GM21515 (cell line): ENCODE results near the gene TM6SF1.
"Not testable (repeated sequence)": the region's sequence is repeated elsewhere in the genome, so short reads cannot be mapped to it uniquely, and the experiment has no call there.

ENCODE experiments used
- ATAC-seq: cut with Tn5 transposase; IDR thresholded peaks from one replicate; pipeline ENCODE4 v1.9.1; 2021; ENCODE audit not compliant: unreplicated experiment

The TM6SF1 gene

DNA sequence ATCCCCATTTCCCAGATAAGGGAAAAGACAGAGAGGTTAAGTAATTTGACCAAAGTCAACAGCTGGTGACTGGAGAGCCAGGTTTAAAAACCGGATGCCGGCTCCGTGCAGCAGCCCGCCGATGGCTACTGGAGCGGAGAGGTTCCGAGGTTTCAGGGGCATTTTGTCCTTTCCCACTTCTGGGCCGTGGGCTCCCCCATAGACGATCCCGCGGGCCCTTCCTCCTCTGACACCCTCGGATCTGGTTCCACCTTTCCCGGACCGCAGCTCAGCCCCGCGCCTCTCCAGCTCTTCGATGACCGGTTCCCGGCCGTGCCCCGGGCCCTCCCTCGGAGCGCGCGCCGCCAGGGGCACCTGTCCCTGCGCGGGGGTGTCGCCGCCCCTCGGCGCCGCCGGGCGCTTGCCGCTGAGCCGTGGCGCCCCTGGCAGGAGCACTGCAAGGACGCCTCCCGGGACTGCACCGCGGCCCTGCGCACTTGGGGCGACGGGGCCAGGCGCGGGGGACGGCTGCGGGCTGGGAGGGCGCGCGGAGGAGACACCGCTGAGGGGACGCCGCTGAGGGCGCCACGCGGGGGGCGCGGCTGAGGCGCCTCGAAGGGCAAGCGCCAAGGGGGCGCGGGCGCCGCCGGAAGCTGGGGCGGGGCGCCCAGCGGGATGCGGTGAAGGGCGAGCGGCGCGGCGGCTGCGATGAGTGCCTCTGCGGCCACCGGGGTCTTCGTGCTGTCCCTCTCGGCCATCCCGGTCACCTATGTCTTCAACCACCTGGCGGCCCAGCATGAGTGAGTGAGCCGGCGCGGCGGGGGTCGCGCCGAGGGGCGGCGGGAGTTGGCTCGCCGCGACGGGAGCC is at the start of gene TM6SF1:
TSS of gene TM6SF1 (plus strand) at position 652 of the 847 bp plus-strand sequence. CDS start at position 688, 36 bp downstream.
- no peak for ATAC-seq

DNA sequence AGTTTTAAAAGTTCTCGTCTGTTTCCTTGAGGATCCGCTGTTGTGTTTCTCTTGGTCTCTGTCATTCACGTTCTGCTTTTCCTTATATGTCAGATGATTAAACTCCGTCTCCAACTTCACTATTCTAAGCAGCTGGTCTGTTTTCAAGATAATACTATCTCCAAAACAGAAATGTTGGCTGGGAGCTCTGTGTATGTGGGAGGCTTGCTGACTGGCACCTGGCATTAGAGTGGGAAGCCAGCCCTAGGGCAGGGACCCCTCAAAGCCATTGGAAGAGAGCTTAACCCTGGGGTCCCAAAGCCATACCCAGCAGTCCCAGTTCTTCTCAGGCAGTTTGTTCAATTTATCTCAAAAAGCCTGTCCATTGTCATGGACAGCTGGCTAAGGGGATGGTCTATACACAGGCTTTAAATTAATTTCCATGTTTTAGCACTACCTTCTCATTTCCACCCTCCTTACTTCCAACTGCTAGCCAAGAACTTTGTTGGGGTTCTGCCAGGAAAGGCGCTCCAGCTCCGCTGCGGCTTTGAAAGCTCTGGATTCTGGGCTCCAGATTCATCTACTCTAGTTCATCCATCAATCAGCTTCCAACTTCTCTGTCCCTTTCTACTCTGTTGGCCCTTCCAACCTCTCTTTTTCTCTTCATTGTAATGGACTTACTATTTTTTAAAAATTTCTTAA is 49.6 kb upstream of the TM6SF1 start:
- ATAC-seq, result no peak

DNA sequence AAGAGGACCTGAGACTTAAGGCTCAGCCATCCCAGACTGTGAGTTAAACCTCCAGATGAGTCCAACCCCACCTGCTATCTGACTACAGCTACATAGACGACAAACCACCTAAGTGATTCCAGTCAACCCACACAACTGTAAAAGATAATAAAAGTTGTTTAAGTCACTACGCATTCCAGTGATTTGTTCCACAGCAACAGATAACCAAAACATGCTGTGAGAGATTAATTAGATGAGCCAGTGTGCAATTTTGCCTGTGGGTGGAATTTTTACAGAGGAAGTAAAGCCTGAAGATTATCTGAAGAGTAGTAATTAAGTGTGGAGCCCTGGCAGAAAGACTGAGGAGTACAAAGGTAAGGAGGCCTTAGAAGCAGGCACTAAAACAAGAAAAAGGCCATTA is 45.8 kb upstream of the TM6SF1 start:
- ATAC-seq, result no peak

DNA sequence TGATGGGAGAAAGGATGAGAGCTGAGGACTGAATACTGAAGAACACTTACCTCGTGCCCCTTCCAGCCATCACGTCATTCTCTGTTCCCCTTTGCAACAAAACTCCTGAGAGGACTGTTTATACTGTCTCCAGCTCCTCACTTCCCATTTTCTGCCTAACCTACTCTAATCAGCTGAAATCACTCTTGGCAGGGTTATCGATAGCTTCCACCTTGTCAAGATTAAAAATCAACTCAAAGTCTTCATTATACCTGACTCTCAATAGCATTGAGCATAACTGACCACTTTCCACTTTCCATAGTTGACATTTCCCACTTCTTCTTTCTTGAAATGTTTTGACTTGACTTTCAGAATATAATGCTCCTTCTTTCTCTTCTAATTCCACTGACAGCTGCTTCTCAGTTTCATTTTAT is 44.7 kb upstream of the TM6SF1 start:
- no peak for ATAC-seq

DNA sequence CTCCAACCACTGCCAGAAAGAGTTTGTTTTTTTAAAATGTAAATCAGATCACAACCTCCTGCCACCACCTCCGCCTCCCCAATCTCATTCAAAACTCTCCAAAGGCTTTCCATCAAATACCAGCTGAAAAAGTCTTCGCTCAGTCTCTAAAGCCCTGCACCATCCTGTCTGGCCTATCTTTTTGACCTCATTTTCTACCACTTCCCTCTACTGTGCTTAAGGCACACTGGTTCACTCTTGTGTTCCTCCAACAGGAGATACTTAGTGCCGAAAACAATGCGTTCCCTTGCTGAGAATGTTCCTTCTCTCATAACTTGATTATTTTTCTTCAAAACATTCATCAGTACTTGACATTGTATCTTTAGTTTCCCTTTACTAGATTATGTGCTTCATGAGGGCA is 43.9 kb upstream of the TM6SF1 start:
- no peak for ATAC-seq

DNA sequence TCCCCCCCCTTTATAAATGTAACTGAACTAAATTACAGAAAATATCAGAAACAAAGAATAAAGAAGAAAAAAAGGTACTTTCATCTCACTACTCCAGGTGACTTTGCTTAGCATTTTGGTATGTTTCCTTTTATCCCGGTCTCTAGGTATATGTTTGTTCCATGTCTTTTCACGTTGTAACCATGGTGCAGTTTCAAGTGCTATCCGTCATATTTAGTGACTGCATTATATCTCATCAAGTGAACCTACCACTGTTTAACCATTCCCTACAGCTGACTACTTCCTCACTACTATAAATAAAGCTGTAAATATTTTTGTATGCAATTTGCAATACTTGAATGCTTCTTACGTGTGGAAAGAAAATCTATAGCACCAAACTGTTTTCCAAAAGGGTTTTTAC is 42.6 kb upstream of the TM6SF1 start:
- no peak for ATAC-seq

DNA sequence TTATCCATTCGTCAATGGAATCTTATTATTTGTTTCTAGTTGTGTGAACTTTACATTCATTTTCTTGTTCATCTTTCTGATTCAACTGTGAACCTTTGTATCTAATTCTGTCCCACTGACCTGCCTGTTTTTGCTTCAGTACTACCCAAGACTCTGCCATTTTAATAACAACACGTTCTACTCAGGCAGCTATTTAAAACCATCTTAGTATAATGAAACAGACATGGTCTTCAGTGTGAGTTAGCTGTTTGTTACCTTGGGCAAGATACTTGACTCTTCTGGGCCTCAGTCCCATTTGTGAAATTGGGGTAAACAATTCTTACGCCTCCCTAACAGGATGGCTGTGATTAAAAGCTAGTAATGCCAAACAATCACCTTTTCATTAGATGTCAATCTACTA is 42.0 kb upstream of the TM6SF1 start:
- ATAC-seq, result no peak

DNA sequence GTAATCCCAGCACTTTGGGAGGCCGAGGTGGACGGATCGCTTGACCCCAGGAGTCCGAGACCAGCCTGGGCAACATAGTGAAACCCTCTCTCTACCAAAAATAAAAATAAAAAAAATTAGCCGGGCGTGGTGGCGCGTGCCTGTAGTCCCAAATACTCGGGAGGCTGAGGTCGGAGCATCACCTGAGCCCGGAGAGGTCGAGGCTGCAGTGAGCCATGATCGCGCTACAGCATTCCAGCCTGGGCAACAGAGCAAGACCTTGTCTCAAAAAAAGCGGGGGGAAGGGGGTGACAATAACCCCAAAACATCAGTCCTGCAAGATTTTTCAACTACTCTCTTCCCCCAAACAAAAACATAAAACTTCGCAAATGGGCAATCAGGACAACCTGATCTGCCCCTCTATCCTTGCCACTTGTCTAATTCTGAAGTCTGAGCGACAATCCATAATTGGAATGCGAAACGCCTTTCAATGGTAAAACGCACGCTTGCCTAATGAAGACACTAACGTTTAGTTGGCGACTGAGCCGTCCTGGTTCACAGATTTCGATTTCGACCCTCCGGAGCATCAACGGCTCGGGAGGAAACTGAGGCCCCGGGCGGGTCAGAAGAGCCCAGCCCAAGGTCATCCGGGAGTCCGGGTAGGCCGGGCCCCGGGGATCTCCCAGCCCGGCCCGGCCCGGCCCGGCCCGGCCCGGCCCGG is 41.3 kb upstream of the TM6SF1 start:
- no peak for ATAC-seq

DNA sequence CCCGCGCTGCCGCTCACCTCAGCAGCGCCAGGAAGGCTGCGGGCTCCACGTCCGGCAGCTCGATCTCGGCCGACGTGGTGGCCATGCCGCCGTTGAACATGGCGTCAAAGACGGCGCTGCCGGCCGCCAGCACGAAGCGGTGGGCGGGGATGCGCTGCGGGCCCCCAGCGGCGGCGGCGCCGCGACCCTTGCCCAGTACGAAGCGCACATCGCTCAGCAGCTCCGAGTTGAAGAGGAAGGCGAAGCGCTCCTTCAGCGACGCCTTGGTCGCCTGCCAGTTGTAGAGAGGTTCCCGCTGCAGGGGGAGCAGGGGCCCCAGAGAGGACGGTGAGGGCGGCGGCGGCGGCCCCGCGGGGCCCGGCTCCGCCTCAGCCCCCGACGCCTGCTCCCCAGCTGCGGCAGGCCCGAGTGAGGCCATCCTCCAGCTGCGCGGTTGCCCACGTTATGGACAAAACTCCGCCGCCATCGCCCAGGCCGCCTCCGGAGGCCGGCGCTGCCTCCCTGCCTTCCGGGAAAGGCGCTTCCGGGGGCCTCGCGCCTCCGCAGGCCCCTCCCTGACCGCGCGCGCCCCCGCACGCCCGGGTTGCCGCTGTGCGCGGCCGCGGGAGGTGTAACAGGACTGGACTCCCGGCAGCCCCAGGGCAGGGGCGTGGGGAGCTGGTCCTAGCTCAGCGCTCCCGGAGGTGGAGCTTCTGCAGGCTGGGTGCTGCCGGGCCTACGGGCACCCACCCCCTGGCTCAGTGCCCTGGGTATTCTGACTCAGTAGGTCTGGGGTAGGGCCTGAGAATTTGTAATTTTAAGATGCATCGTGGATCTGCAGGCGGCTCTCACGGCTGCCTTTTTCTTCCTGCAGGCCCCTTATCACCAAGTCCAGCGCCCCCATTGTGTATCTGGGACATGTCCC is 40.5 kb upstream of the TM6SF1 start, which contains the start of gene BTBD1:
TSS of gene BTBD1 (minus strand) at position 519 of the 904 bp plus-strand sequence. CDS start at position 418, 101 bp downstream.
- peak; percentile 80 for ATAC-seq

DNA sequence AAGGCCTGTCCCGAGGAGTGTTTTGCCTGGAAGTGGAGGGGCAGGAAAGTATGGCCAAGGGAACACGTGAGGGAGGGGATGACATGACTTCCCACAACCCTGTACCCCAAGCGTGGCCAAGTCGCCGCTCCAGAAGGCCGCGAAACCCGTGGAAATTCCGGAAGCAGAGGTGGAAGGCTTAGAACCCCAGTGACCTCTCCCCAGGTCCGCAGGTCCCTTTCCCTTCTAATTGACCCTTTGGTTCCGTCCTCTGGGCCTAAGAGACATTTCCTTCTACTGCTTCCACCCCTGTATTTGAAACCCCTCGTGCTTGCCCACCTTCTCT is 39.8 kb upstream of the TM6SF1 start:
- no peak for ATAC-seq

DNA sequence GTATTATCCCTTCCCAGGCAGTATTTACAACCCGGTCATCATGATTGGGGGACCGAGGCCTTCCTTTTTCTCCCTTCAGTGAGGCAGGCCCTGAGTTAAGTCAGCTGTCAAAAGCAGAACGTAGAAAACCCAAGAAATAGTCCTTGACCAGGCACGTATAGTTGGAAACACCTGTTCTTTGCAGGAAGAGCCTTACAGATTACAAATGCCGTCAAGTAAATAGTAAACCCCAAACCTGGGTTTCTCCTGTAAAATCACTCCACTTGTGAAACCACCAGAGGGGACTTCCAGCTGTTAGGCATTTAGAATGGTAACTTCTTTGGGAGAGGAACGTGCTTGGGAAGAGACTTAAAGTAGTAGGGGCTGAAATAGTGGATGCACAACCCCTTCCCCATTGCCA is 39.4 kb upstream of the TM6SF1 start:
- ATAC-seq, result no peak

DNA sequence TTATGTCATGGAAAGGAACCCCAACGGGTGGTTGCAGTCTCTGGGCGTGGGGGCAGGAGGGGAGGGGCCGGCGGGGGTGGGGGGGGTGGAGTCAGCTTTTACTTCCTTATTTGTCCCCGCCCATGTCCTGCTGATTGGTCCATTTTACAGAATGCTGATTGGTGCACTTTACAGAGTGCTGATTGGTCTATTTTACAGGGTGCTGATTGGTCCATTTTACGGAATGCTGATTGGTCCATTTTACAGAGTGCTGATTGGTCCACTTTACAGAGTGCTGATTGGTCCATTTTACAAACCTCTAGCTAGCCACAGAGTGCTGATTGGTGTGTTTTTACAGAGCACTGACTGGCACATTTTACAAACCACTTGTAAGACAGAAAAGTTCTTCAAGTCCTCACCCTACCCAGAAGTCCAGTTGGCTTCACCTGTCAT is 38.2 kb upstream of the TM6SF1 start:
- not testable (repeated sequence) for ATAC-seq

DNA sequence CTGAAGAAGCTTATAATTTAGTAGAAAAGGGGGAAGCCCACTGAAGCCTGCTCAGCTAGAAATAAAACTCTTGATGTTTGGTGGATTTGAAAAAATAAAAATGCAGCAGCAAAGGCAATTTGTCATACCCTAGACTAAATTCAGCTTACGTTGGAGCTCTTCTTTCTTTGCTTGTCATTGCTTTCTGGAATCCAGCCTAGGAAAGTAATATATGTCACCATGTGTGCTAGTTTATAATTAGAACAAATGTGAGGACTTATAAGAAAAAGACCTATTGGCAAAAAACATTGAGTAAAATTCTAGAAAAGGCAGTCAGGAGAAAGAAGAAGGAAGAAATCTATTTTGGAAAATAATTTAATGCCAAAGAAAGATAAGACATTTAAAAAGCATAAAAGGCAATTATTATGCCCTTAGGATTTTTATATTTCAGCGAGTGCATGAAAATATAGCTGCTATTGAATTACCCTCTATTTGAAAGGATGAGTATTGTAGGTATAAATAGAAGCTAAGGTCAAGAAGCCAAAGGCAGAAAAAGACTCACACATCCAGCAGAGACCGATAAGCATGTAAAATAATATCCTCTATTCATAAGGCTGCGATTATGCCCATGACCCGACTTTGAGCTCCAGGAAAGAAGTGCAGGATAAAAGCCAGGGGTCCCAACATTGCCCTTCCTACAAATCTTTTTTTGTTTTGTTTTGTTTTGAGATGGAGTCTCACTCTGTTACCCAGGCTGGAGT is 29.8 kb upstream of the TM6SF1 start:
- no peak for ATAC-seq

DNA sequence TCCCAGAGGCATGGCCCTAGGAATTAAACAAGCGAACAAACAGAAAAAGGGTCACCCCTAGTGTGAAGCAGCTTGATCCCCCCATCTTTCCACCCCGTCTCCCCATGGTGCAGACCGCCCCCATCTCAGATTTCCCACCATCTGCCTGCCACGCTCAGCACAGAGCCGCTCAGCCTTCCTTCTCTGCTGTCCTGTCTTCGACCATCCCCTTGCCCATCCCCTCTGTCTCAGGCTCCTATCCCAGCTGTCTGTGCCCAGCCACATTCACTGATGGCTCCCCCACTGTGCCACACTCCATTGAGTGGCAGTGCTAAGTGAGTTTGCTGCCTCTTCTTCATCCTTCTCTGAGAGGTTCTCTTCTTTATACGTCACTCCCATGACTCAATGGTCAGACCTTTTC is 28.7 kb upstream of the TM6SF1 start:
- ATAC-seq, result no peak

DNA sequence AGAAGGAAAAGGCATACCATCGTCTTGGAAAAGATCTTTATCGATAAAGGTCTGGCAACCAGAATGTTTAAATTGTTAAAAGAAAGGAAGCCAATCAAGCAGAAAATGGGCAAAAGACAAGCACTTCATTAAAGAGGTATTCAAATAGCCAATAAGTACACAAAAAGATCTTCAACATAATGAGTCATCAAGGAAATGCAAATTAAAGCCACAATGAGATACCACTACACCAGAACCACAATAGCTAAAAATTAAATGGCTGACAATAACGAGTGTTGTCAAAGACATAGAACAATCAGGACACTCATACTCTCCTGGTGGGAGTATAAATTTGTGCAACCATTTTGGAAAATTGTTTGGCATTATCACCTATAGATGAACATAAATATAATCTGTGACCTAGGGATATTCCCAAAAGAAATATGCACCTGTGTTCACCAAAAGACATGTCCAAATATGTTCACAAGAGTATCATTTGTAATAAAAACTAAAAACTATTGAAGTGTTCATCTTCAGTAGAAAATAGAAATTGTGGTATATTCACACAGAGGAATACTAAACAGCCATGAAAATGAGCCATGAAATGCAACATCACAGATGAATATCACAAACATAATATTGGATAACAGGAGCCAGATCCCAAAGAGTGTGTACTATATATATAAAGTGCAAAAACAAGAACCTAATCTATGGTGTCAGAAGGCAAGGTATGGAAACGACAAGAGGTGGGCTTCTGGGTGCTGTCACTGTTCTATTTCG is 26.0 kb upstream of the TM6SF1 start:
- ATAC-seq, result no peak

DNA sequence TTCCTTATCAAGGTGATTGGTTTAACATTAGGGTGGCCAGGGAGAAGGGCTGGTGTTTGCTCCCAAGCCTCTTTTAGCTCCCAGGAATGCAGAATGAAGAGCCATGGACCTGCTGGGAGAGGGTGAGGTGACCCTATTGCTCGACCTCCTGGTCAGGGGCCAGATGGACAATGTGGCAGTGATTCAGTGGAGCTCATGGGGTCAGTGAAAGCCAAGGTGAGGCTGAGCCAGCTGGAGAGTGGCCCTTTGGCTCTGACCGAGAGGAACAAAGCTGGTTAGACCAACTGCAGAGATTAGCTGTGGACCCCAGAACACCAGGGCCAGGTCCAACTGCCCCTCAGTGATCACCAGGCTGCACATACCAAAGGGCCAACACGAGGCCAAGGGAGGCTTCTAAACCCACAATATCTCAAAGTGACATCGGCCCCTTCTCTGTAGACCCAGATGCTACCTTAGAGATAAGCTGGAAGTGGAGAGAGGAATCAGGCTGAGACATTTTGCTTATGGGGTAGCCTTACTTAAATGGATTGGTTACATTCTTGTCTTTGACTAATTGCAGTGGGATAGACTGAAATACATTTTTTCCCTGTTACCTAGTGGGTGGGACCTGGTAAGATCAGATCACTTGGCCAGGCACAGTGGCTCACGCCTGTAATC is 24.6 kb upstream of the TM6SF1 start:
- no peak for ATAC-seq

DNA sequence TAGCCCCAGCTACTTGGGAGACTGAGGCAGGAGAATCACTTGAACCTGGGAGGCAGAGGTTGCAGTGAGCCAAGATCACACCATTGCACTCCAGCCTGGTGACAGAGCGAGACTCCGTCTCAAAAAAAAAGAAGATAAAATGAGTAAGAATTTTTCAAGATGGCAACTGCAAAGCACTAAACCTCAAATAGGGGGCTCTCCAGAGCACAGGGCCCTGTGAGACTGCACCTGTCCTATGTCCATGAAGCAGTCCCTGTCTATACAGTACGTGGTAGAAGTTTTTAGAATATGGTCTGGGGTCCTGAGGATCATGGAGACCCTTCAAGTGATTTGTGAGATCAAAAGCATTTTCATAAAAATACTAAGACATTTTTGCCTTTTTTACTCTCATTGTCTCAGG is 22.0 kb upstream of the TM6SF1 start:
- not testable (repeated sequence) for ATAC-seq

DNA sequence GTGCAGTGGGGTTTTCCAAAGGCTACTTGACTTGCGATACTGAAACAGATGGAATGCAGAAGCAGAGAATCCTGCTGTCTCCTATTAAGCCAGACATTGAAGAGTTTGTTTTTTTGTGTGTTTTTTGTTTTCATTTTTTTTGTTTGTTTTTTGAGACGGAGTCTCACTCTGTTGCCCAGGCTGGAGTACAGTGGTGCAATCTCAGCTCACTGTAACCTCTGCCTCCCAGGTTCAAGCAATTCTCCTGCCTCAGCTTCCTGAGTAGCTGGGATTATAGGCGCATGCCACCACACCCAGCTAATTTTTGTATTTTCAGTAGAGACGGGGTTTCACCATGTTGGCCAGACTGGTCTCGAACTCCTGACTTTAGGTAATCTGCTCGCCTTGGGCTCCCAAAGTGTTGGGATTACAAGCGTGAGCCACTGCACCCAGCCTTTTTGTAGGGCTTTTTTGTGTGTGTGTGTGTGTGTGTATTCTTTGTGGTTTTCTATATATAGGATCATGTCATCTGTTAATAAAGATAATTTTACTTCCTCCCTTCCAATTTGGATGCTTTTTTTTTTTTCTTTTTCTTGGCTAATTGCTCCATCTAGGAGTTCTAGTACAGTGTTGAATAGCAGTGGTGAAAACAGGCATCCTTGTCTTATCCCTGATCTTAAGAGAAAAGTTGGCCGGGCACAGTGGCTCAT is 21.4 kb upstream of the TM6SF1 start:
- ATAC-seq, result not testable (repeated sequence)
